WTC11 (cell line): ENCODE results near the gene RFX3. TPM values are rescaled to one million over a fixed set of nuclear protein-coding genes. Genes with fewer than 3 reads are reported as not detected.

Experiments used
- ATAC-seq: fragments of 200-7000 bp; cut with Tn5 transposase; 2 replicates; pipeline ENCODE4 v1.10.0; 2021; ENCODE audit warnings: mild to moderate bottlenecking, moderate library complexity
- CTCF ChIA-PET: fragments of 300-600 bp; sonication (Branson Sonifier 250); formaldehyde crosslinking; loops from one replicate; lab custom pipeline; 2021; ENCODE audit warnings: antibody characterized with exemption; lab: Charles Lee
- POLR2A ChIA-PET: fragments of 350-600 bp; sonication (Branson Sonifier 250); formaldehyde crosslinking; loops from one replicate; lab custom pipeline; 2021; ENCODE audit warnings: antibody characterized with exemption; lab: Charles Lee
- DNase-seq: peaks from one replicate; pipeline ENCODE4 v3.0.0; 2021; ENCODE audit warnings: low spot score
- H3K27ac Mint-ChIP-seq: 2 replicates; pipeline ENCODE4 v1.8.0; 2021; ENCODE audit warnings: mixed read lengths
- H3K27me3 Mint-ChIP-seq: 2 replicates; pipeline ENCODE4 v1.8.0; 2021; ENCODE audit warnings: low read depth, mild to moderate bottlenecking, moderate library complexity, mixed read lengths
- H3K36me3 Mint-ChIP-seq: 2 replicates; pipeline ENCODE4 v1.8.0; 2021; ENCODE audit warnings: mixed read lengths
- H3K4me1 Mint-ChIP-seq: 2 replicates; pipeline ENCODE4 v1.8.0; 2022; ENCODE audit warnings: mixed read lengths
- H3K4me3 Mint-ChIP-seq: 2 replicates; pipeline ENCODE4 v1.8.0; 2021; ENCODE audit warnings: mild to moderate bottlenecking, moderate library complexity, mixed read lengths
- H3K9me3 Mint-ChIP-seq: 2 replicates; pipeline ENCODE4 v1.8.0; 2021; ENCODE audit warnings: mixed read lengths
- FOXK1 ChIP-seq: sonication (generic); formaldehyde crosslinking; IDR thresholded peaks from 2 replicates; pipeline ENCODE4 v1.8.0; 2022; ENCODE audit warnings: mild to moderate bottlenecking, moderate library complexity, missing genetic modification reagents
- FOXP1 ChIP-seq: sonication (generic); formaldehyde crosslinking; IDR thresholded peaks from 2 replicates; pipeline ENCODE4 v1.8.0; 2022; ENCODE audit warnings: missing genetic modification reagents, mild to moderate bottlenecking, moderate library complexity, borderline replicate concordance
- MXD4 ChIP-seq: fragments of 250-450 bp; sonication (Bioruptor Pico); IDR thresholded peaks from 2 replicates; pipeline ENCODE4 v1.8.0; 2021; ENCODE audit warnings: mild to moderate bottlenecking, moderate library complexity, borderline replicate concordance
- MYBL2 ChIP-seq: sonication (generic); formaldehyde crosslinking; IDR thresholded peaks from 2 replicates; pipeline ENCODE4 v1.8.1; 2023; ENCODE audit warnings: mild to moderate bottlenecking, moderate library complexity, missing genetic modification reagents
- PRRX2 ChIP-seq: fragments of 250-450 bp; sonication (Bioruptor Pico); IDR thresholded peaks from 2 replicates; pipeline ENCODE4 v1.8.0; 2021; ENCODE audit warnings: mild to moderate bottlenecking
- SOX15 ChIP-seq: fragments of 250-450 bp; sonication (Bioruptor Pico); IDR thresholded peaks from 2 replicates; pipeline ENCODE4 v1.9.0; 2021; ENCODE audit warnings: mild to moderate bottlenecking
- TEAD4 ChIP-seq: sonication (generic); formaldehyde crosslinking; IDR thresholded peaks from 2 replicates; pipeline ENCODE4 v1.8.0; 2022; ENCODE audit warnings: mild to moderate bottlenecking, missing genetic modification reagents
- ZBTB21 ChIP-seq: sonication (generic); formaldehyde crosslinking; IDR thresholded peaks from 2 replicates; pipeline ENCODE4 v1.8.1; 2023; ENCODE audit warnings: mild to moderate bottlenecking, missing genetic modification reagents, borderline replicate concordance
- ZNF263 ChIP-seq: sonication (generic); formaldehyde crosslinking; IDR thresholded peaks from 2 replicates; pipeline ENCODE4 v1.8.1; 2022; ENCODE audit warnings: low read depth, mild to moderate bottlenecking, moderate library complexity, missing genetic modification reagents
- ZNF396 ChIP-seq: fragments of 250-450 bp; sonication (Bioruptor Pico); IDR thresholded peaks from 2 replicates; pipeline ENCODE4 v1.8.0; 2021; ENCODE audit warnings: mild to moderate bottlenecking, moderate library complexity, borderline replicate concordance
- ZNF423 ChIP-seq: fragments of 250-450 bp; sonication (Bioruptor Pico); IDR thresholded peaks from 2 replicates; pipeline ENCODE4 v2.1.2; 2022; ENCODE audit warnings: mild to moderate bottlenecking, moderate library complexity
- total RNA-seq: library from RNA; stranded (reverse); gene quantifications from 3 replicates; pipeline ENCODE4 v1.2.3, GENCODE V29; 2021
- TF ChIP-seq, protein P1 (sequence below): sonication (generic); formaldehyde crosslinking; IDR thresholded peaks from 2 replicates; pipeline ENCODE4 v1.8.0; 2022; ENCODE audit warnings: mild to moderate bottlenecking, missing genetic modification reagents
- TF ChIP-seq, protein P2 (sequence below): fragments of 250-450 bp; sonication (Bioruptor Pico); IDR thresholded peaks from 2 replicates; pipeline ENCODE4 v1.9.0; 2021; ENCODE audit warnings: mild to moderate bottlenecking, borderline replicate concordance
- TF ChIP-seq, protein P3 (sequence below): sonication (generic); formaldehyde crosslinking; IDR thresholded peaks from 2 replicates; pipeline ENCODE4 v1.8.1; 2023; ENCODE audit warnings: mild to moderate bottlenecking, missing genetic modification reagents, borderline replicate concordance
- TF ChIP-seq, protein P4 (sequence below): sonication (generic); formaldehyde crosslinking; IDR thresholded peaks from 2 replicates; pipeline ENCODE4 v1.8.1; 2022; ENCODE audit warnings: mild to moderate bottlenecking, moderate library complexity, missing genetic modification reagents
- TF ChIP-seq, protein P5 (sequence below): sonication (generic); formaldehyde crosslinking; IDR thresholded peaks from 2 replicates; pipeline ENCODE4 v1.8.1; 2023; ENCODE audit warnings: mild to moderate bottlenecking, missing genetic modification reagents, moderate library complexity

RFX3 gene
- total RNA-seq, 1 experiment from 2014 or later, result 13.7 TPM

DNA sequence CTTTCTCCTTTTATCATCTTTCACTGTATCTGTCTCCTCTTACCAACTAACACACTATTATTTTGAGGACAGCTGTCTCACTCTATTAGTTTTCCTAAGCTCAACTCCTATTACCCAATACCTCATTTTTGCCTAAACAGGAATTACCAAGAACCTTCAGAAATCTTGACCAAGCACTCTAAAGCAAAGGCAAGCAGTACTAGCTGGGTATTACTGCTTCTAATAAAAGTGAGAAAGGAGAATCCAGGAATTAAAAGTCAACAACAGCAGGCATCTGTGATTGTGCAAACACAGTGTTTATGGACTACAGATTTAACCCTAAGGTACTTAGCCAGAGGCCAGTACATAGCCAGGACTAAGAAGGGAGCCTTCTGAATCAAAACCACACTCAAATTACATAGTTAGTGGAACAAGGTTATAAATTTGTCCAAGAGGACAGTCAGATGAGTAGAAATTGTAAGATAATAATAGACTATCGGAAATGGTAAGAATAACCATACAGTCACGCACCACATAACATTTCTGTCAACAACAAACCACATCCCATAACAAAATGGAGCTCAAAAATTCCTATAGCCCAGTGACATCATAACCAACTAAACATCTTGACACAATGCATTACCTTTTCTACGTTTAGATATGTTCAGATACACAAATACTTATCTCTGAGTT, 8.3 kb downstream of the RFX3 start:
- Mint-ChIP-seq H3K36me3 (peaks cover 2% of the 10 kb centered on the region; the same call in 1 of the 2 replicates), H3K9me3 (no peaks in the 10 kb centered on the region), H3K4me1 (peaks cover 27% of the 10 kb centered on the region), H3K4me3 (no peak overlapping the region), H3K27ac (no peak overlapping the region), H3K27me3 (no peaks in the 10 kb centered on the region)
- POLR2A ChIA-PET, result interaction anchor here (0.6 to 1.6 kb wide), 2 partner anchors 9 to 10 kb away, joined by 3 to 5 read pairs; no protein-coding TSS in a partner anchor
- ATAC-seq (no peak), DNase-seq (no peak)
- CTCF ChIA-PET, result interaction anchor here (0.8 kb wide), 1 partner anchor 674 kb away, joined by 5 read pairs; the partner anchor contains the start of gene PUM3
- TF ChIP-seq, protein P1, sequence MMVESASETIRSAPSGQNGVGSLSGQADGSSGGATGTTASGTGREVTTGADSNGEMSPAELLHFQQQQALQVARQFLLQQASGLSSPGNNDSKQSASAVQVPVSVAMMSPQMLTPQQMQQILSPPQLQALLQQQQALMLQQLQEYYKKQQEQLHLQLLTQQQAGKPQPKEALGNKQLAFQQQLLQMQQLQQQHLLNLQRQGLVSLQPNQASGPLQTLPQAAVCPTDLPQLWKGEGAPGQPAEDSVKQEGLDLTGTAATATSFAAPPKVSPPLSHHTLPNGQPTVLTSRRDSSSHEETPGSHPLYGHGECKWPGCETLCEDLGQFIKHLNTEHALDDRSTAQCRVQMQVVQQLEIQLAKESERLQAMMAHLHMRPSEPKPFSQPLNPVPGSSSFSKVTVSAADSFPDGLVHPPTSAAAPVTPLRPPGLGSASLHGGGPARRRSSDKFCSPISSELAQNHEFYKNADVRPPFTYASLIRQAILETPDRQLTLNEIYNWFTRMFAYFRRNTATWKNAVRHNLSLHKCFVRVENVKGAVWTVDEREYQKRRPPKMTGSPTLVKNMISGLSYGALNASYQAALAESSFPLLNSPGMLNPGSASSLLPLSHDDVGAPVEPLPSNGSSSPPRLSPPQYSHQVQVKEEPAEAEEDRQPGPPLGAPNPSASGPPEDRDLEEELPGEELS, result no peak
- TF ChIP-seq, protein P2, sequence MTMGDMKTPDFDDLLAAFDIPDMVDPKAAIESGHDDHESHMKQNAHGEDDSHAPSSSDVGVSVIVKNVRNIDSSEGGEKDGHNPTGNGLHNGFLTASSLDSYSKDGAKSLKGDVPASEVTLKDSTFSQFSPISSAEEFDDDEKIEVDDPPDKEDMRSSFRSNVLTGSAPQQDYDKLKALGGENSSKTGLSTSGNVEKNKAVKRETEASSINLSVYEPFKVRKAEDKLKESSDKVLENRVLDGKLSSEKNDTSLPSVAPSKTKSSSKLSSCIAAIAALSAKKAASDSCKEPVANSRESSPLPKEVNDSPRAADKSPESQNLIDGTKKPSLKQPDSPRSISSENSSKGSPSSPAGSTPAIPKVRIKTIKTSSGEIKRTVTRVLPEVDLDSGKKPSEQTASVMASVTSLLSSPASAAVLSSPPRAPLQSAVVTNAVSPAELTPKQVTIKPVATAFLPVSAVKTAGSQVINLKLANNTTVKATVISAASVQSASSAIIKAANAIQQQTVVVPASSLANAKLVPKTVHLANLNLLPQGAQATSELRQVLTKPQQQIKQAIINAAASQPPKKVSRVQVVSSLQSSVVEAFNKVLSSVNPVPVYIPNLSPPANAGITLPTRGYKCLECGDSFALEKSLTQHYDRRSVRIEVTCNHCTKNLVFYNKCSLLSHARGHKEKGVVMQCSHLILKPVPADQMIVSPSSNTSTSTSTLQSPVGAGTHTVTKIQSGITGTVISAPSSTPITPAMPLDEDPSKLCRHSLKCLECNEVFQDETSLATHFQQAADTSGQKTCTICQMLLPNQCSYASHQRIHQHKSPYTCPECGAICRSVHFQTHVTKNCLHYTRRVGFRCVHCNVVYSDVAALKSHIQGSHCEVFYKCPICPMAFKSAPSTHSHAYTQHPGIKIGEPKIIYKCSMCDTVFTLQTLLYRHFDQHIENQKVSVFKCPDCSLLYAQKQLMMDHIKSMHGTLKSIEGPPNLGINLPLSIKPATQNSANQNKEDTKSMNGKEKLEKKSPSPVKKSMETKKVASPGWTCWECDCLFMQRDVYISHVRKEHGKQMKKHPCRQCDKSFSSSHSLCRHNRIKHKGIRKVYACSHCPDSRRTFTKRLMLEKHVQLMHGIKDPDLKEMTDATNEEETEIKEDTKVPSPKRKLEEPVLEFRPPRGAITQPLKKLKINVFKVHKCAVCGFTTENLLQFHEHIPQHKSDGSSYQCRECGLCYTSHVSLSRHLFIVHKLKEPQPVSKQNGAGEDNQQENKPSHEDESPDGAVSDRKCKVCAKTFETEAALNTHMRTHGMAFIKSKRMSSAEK (CRISPR knock-in tag), result no peak
- TF ChIP-seq MXD4 (CRISPR knock-in tag) (no peak), ZBTB21 (no peak), ZNF396 (CRISPR knock-in tag) (no peak), FOXK1 (CRISPR knock-in tag) (no peak), MYBL2 (no peak), FOXP1 (CRISPR knock-in tag) (no peak), SOX15 (CRISPR knock-in tag) (no peak), ZNF423 (CRISPR knock-in tag) (no peak)
- TF ChIP-seq, protein P3, sequence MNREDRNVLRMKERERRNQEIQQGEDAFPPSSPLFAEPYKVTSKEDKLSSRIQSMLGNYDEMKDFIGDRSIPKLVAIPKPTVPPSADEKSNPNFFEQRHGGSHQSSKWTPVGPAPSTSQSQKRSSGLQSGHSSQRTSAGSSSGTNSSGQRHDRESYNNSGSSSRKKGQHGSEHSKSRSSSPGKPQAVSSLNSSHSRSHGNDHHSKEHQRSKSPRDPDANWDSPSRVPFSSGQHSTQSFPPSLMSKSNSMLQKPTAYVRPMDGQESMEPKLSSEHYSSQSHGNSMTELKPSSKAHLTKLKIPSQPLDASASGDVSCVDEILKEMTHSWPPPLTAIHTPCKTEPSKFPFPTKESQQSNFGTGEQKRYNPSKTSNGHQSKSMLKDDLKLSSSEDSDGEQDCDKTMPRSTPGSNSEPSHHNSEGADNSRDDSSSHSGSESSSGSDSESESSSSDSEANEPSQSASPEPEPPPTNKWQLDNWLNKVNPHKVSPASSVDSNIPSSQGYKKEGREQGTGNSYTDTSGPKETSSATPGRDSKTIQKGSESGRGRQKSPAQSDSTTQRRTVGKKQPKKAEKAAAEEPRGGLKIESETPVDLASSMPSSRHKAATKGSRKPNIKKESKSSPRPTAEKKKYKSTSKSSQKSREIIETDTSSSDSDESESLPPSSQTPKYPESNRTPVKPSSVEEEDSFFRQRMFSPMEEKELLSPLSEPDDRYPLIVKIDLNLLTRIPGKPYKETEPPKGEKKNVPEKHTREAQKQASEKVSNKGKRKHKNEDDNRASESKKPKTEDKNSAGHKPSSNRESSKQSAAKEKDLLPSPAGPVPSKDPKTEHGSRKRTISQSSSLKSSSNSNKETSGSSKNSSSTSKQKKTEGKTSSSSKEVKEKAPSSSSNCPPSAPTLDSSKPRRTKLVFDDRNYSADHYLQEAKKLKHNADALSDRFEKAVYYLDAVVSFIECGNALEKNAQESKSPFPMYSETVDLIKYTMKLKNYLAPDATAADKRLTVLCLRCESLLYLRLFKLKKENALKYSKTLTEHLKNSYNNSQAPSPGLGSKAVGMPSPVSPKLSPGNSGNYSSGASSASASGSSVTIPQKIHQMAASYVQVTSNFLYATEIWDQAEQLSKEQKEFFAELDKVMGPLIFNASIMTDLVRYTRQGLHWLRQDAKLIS, result no peak
- TF ChIP-seq, all 79 proteins: peak for 0

DNA sequence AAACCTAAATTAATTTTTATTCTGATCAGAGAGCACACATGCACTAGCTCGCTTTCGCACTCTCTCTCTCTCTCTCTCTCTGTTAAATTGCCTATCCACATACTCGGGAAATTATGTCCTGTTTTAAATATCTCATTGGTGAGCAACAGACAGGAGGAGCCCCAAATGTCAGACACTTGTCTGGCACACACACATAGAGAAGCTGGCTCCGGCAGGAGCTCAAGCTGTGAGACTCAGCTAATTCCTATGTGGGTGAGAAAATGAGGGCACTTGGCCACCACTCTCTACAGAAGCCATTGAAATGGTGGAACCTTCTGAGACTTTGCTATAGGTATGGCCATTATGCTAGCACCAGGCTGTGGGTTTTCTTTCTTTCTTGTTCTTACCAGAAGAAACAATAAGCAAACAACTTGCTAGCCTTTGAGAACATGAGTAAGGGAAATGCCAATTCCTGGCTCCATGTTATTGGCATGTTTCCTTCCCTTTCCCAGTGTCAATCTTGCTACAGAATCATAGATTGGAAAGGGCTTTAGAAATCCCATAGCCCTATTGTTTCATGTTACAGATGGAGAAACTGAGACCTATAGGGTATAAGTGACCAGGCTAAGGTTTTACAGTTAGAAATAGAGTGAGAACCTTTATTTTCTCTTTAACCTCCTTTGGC, 9.0 kb downstream of the RFX3 start:
- no peaks in the 10 kb centered on the region for H3K27me3 Mint-ChIP-seq
- peaks cover 21% of the 10 kb centered on the region for H3K4me1 Mint-ChIP-seq
- no peak for ATAC-seq
- ChIA-PET CTCF (interaction anchor here (0.8 kb wide), 1 partner anchor 673 kb away, joined by 5 read pairs; the partner anchor contains the start of gene PUM3), POLR2A (interaction anchor here (1.6 kb wide), 1 partner anchor 10 kb away, joined by 5 read pairs; no protein-coding TSS in a partner anchor)
- H3K9me3 Mint-ChIP-seq, result no peaks in the 10 kb centered on the region
- DNase-seq, result no peak
- H3K36me3 Mint-ChIP-seq, result peaks cover 2% of the 10 kb centered on the region; the same call in 1 of the 2 replicates
- H3K4me3 Mint-ChIP-seq, result no peak overlapping the region
- H3K27ac Mint-ChIP-seq, result no peak overlapping the region
- TF ChIP-seq PRRX2 (CRISPR knock-in tag) (no peak), TEAD4 (CRISPR knock-in tag) (no peak), ZNF263 (CRISPR knock-in tag) (no peak)
- TF ChIP-seq, protein P2 (CRISPR knock-in tag), result no peak
- TF ChIP-seq, protein P4, sequence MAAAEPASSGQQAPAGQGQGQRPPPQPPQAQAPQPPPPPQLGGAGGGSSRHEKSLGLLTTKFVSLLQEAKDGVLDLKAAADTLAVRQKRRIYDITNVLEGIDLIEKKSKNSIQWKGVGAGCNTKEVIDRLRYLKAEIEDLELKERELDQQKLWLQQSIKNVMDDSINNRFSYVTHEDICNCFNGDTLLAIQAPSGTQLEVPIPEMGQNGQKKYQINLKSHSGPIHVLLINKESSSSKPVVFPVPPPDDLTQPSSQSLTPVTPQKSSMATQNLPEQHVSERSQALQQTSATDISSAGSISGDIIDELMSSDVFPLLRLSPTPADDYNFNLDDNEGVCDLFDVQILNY, result no peak
- TF ChIP-seq, protein P5, sequence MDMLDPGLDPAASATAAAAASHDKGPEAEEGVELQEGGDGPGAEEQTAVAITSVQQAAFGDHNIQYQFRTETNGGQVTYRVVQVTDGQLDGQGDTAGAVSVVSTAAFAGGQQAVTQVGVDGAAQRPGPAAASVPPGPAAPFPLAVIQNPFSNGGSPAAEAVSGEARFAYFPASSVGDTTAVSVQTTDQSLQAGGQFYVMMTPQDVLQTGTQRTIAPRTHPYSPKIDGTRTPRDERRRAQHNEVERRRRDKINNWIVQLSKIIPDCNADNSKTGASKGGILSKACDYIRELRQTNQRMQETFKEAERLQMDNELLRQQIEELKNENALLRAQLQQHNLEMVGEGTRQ (CRISPR knock-in tag), result no peak
